CD4-positive, alpha-beta T cell (primary cell): ENCODE results near the gene CDR2. TPM values are rescaled to one million over a fixed set of nuclear protein-coding genes. Genes with fewer than 3 reads are reported as not detected.

Experiments
- ATAC-seq: fragments of 200-7000 bp; cut with Tn5 transposase; one replicate; pipeline ENCODE4 v1.10.0; 2022; ENCODE audit warnings: mild to moderate bottlenecking; ENCODE audit not compliant: poor library complexity
- CTCF ChIA-PET: fragments of 350-600 bp; sonication (Branson Sonifier 250); formaldehyde crosslinking; loops from one replicate; lab custom pipeline; 2021; ENCODE audit warnings: antibody characterized with exemption, inconsistent platforms; lab: Charles Lee
- POLR2A ChIA-PET: fragments of 350-600 bp; sonication (Branson Sonifier 250); formaldehyde crosslinking; loops from one replicate; lab custom pipeline; 2021; ENCODE audit warnings: antibody characterized with exemption, inconsistent platforms; lab: Charles Lee
- DNase-seq, 14 experiments: peaks; one replicate each; pipeline ENCODE4 v3.0.0-alpha.2; 2013 to 2020; ENCODE audit warnings: mixed read lengths in 2 of 14
- H3K27ac ChIP-seq, 2 donors: one replicate each; pipeline versions ENCODE4 v1.5.1 to v1.7.0; 2013; ENCODE audit warnings: low read length in 2 of 2, low read depth in 1 of 2, mild to moderate bottlenecking in 1 of 2
- H3K27me3 ChIP-seq, 2 experiments: 1 replicate in 1 of 2; 2 replicates in 1 of 2; pipeline versions ENCODE4 v1.6.1 to v1.7.0; 2013; ENCODE audit warnings: low read length in 2 of 2, control low read depth in 1 of 2, mild to moderate bottlenecking in 1 of 2, moderate library complexity in 1 of 2; ENCODE audit not compliant: insufficient read depth in 2 of 2, control insufficient read depth in 1 of 2
- H3K36me3 ChIP-seq: one replicate; pipeline ENCODE4 v1.6.1; 2013; ENCODE audit warnings: low read length, control low read depth; ENCODE audit not compliant: insufficient read depth
- H3K4me1 ChIP-seq: one replicate; pipeline ENCODE4 v1.6.1; 2013; ENCODE audit warnings: low read length, control low read depth; ENCODE audit not compliant: insufficient read depth
- H3K4me3 ChIP-seq: one replicate; pipeline ENCODE4 v1.5.1; 2013; ENCODE audit warnings: mild to moderate bottlenecking, low read length, moderate library complexity
- H3K9me3 ChIP-seq, 2 experiments: 1 replicate in 1 of 2; 2 replicates in 1 of 2; pipeline versions ENCODE4 v1.6.1 to v1.7.0; 2013; ENCODE audit warnings: low read length in 2 of 2, mild to moderate bottlenecking in 2 of 2, control low read depth in 1 of 2, moderate library complexity in 1 of 2; ENCODE audit not compliant: control insufficient read depth in 1 of 2, insufficient read depth in 1 of 2
- H3K27ac Mint-ChIP-seq: one replicate; pipeline ENCODE4 v1.8.0; 2020; ENCODE audit warnings: mixed read lengths
- H3K27me3 Mint-ChIP-seq: one replicate; pipeline ENCODE4 v1.8.0; 2021; ENCODE audit warnings: mixed read lengths
- H3K36me3 Mint-ChIP-seq: one replicate; pipeline ENCODE4 v1.8.0; 2021; ENCODE audit warnings: low read depth, mixed read lengths
- H3K4me1 Mint-ChIP-seq: one replicate; pipeline ENCODE4 v1.8.0; 2021; ENCODE audit warnings: low read depth, mixed read lengths
- H3K4me3 Mint-ChIP-seq: one replicate; pipeline ENCODE4 v1.8.0; 2020; ENCODE audit warnings: mild to moderate bottlenecking, mixed read lengths
- H3K9me3 Mint-ChIP-seq: one replicate; pipeline ENCODE4 v1.8.0; 2020; ENCODE audit warnings: mixed read lengths
- CTCF ChIP-seq: fragments of 200-600 bp; IDR thresholded peaks from one replicate; pipeline ENCODE4 v1.8.0; 2022; ENCODE audit warnings: antibody characterized with exemption, mild to moderate bottlenecking
- intact Hi-C, 2 experiments: fragments of 100-400 bp; cut with DNase I in 1 of 2; cut with micrococcal nuclease in 1 of 2; formaldehyde crosslinking; loops; one replicate each; pipeline versions ENCODE4 v1.15.1 to v1.9.0; 2023 to 2025; cut with DNase I, micrococcal nuclease
- total RNA-seq, 174 experiments: library from RNA in 2 of 174; stranded (reverse) in 2 of 174; gene quantifications; one replicate each; pipeline ENCODE4 v1.2.3 and lab custom pipeline; 2021 to 2026

The CDR2 gene
- total RNA-seq, 2 experiments from 2014 or later, result 104 to 113 TPM

- intact Hi-C loops, result loop anchor here in 1 of 2 experiments (5.0 kb wide), 1 partner anchor 35 kb away; no protein-coding TSS in a partner anchor
- TF ChIP-seq CTCF, result no peak
- H3K4me1 Mint-ChIP-seq, result peaks cover 87% of the 10 kb centered on the region
- Histone ChIP-seq H3K36me3 (peaks cover 16% of the 10 kb centered on the region), H3K4me3 (peak overlapping the region; percentile 3), H3K4me1 (peaks cover 58% of the 10 kb centered on the region), H3K27me3 (no peaks in the 10 kb centered on the region), H3K9me3 (no peaks in the 10 kb centered on the region), H3K27ac (peak overlapping the region; percentile 76 to 82)
- POLR2A ChIA-PET, result interaction anchor here (0.5 to 11.2 kb wide), 18 partner anchors 9 to 168 kb away, joined by 3 to 327 read pairs (median 6); partner anchors contain the start of genes CDR2 and POLR3E
- peak; percentile 48 for ATAC-seq
- no peaks in the 10 kb centered on the region for H3K27me3 Mint-ChIP-seq
- CTCF ChIA-PET, result interaction anchor here (0.9 to 1.4 kb wide), 3 partner anchors 12 to 37 kb away, joined by 3 to 5 read pairs (median 4); no protein-coding TSS in a partner anchor
- H3K36me3 Mint-ChIP-seq, result peaks cover 60% of the 10 kb centered on the region
- peak in 3 of 14 experiments; percentile 56 to 68 (median 57) for DNase-seq
- H3K4me3 Mint-ChIP-seq, result peak overlapping the region; percentile 57
- peak overlapping the region; percentile 85 for H3K27ac Mint-ChIP-seq
- H3K9me3 Mint-ChIP-seq, result no peaks in the 10 kb centered on the region
Observed at GRCh38 chr16:22357635-22357971, 16.8 kb downstream of the CDR2 start.

GRCh38 chr16:22356930-22357634, 17.3 kb downstream of the CDR2 start:
- H3K9me3 Mint-ChIP-seq, result no peaks in the 10 kb centered on the region
- peak overlapping the region; percentile 57 for H3K4me3 Mint-ChIP-seq
- peaks cover 87% of the 10 kb centered on the region for H3K4me1 Mint-ChIP-seq
- intact Hi-C loops, result loop anchor here in 1 of 2 experiments (5.0 kb wide), 1 partner anchor 35 kb away; no protein-coding TSS in a partner anchor
- Histone ChIP-seq H3K27ac (peak overlapping the region; percentile 76 to 82), H3K9me3 (no peaks in the 10 kb centered on the region), H3K4me1 (peaks cover 58% of the 10 kb centered on the region), H3K27me3 (no peaks in the 10 kb centered on the region), H3K4me3 (peak overlapping the region; percentile 3), H3K36me3 (peaks cover 16% of the 10 kb centered on the region)
- TF ChIP-seq CTCF, result no peak
- ChIA-PET CTCF (interaction anchor here (1.4 kb wide), 1 partner anchor 13 kb away, joined by 5 read pairs; no protein-coding TSS in a partner anchor), POLR2A (interaction anchor here (0.8 to 11.2 kb wide), 13 partner anchors 8 to 166 kb away, joined by 3 to 327 read pairs (median 8); partner anchors contain the start of genes CDR2 and POLR3E)
- ATAC-seq (peak; percentile 4), DNase-seq (peak in 2 of 14 experiments; percentile 27 to 33)
- peak overlapping the region; percentile 85 for H3K27ac Mint-ChIP-seq
- H3K27me3 Mint-ChIP-seq, result no peaks in the 10 kb centered on the region
- peaks cover 60% of the 10 kb centered on the region for H3K36me3 Mint-ChIP-seq

GRCh38 chr16:22355487-22355908, 18.9 kb downstream of the CDR2 start:
- ChIA-PET POLR2A (interaction anchor here (1.0 to 11.2 kb wide), 7 partner anchors 9 to 34 kb away, joined by 3 to 327 read pairs (median 4); partner anchors contain the start of gene CDR2), CTCF (interaction anchor here (0.6 to 0.8 kb wide), 2 partner anchors 15 to 59 kb away, joined by 3 read pairs; partner anchors contain the start of gene POLR3E)
- ATAC-seq (no peak), DNase-seq (peak in 3 of 14 experiments; percentile 29 to 50 (median 30))
- intact Hi-C loops, result loop anchor here in 1 of 2 experiments (5.0 kb wide), 1 partner anchor 33 kb away; no protein-coding TSS in a partner anchor
- peaks cover 49% of the 10 kb centered on the region for H3K4me1 ChIP-seq
- no peak overlapping the region for H3K4me3 ChIP-seq
- H3K9me3 ChIP-seq, result no peaks in the 10 kb centered on the region
- H3K27me3 ChIP-seq, result no peaks in the 10 kb centered on the region
- H3K9me3 Mint-ChIP-seq, result no peaks in the 10 kb centered on the region
- peaks cover 21% of the 10 kb centered on the region for H3K36me3 ChIP-seq
- H3K36me3 Mint-ChIP-seq, result peaks cover 68% of the 10 kb centered on the region
- TF ChIP-seq CTCF, result no peak
- peaks cover 83% of the 10 kb centered on the region for H3K4me1 Mint-ChIP-seq
- peak overlapping the region; percentile 60 for H3K27ac Mint-ChIP-seq
- no peaks in the 10 kb centered on the region for H3K27me3 Mint-ChIP-seq
- peak overlapping the region; percentile 42 to 46 for H3K27ac ChIP-seq
- H3K4me3 Mint-ChIP-seq, result peak overlapping the region; percentile 8
